Stimulated activated CD8-positive, alpha-beta memory T cell treated with anti-CD3 and anti-CD28 coated beads, Interleukin-2, amount 100 ng/mL, for 48 hours (primary cell): ENCODE measurements around the gene TMEM229B.

ENCODE experiments used
- DNase-seq, 2 donors: peaks; one replicate each; pipeline ENCODE4 v3.0.0-alpha.2; 2020; ENCODE audit warnings: low read depth in 2 of 2

TMEM229B gene

GRCh38 chr14:67487937-67488893 lies at the start of gene TMEM229B:
TSS of gene TMEM229B (minus strand) at chr14:67488721. CDS start at chr14:67473923, 14,798 bp downstream.
- peak; percentile 59 to 66 for DNase-seq

- DNase-seq = no peak
Measured at GRCh38 chr14:67537736-67538135, 49.2 kb upstream of the TMEM229B start.

- DNase-seq = no peak
Measured at GRCh38 chr14:67536087-67536486, 47.6 kb upstream of the TMEM229B start.

GRCh38 chr14:67533754-67534085 lies 45.2 kb upstream of the TMEM229B start:
- DNase-seq = no peak

- DNase-seq = peak; percentile 46 to 56
Measured at GRCh38 chr14:67532998-67533753, 44.7 kb upstream of the TMEM229B start, which contains the start of gene PLEKHH1. TSS of gene PLEKHH1 (plus strand) at chr14:67533290. CDS start at chr14:67541868, 8,578 bp downstream.

- DNase-seq = no peak
Measured at GRCh38 chr14:67532606-67532997, 44.1 kb upstream of the TMEM229B start.

GRCh38 chr14:67529947-67530935 lies 41.7 kb upstream of the TMEM229B start:
- no peak for DNase-seq

GRCh38 chr14:67528276-67528675 lies 39.8 kb upstream of the TMEM229B start:
- DNase-seq = no peak

GRCh38 chr14:67527756-67528155 lies 39.2 kb upstream of the TMEM229B start:
- no peak for DNase-seq

GRCh38 chr14:67526676-67527459 lies 38.3 kb upstream of the TMEM229B start:
- no peak for DNase-seq

GRCh38 chr14:67526181-67526580 lies 37.7 kb upstream of the TMEM229B start:
- DNase-seq = no peak

- DNase-seq = no peak
Measured at GRCh38 chr14:67525389-67525788, 36.9 kb upstream of the TMEM229B start.

GRCh38 chr14:67524634-67524963 lies 36.1 kb upstream of the TMEM229B start:
- DNase-seq = no peak

- DNase-seq = no peak
Measured at GRCh38 chr14:67523764-67524633, 35.5 kb upstream of the TMEM229B start.

- no peak for DNase-seq
Measured at GRCh38 chr14:67522270-67522669, 33.7 kb upstream of the TMEM229B start.

- DNase-seq = no peak
Measured at GRCh38 chr14:67520482-67520881, 32.0 kb upstream of the TMEM229B start.

- DNase-seq = no peak
Measured at GRCh38 chr14:67519406-67519805, 30.9 kb upstream of the TMEM229B start.

GRCh38 chr14:67517083-67517482 lies 28.6 kb upstream of the TMEM229B start:
- DNase-seq = no peak

- DNase-seq = no peak
Measured at GRCh38 chr14:67516676-67517075, 28.2 kb upstream of the TMEM229B start.
